ENCODE results near the gene ST14.

The ST14 gene

DNA sequence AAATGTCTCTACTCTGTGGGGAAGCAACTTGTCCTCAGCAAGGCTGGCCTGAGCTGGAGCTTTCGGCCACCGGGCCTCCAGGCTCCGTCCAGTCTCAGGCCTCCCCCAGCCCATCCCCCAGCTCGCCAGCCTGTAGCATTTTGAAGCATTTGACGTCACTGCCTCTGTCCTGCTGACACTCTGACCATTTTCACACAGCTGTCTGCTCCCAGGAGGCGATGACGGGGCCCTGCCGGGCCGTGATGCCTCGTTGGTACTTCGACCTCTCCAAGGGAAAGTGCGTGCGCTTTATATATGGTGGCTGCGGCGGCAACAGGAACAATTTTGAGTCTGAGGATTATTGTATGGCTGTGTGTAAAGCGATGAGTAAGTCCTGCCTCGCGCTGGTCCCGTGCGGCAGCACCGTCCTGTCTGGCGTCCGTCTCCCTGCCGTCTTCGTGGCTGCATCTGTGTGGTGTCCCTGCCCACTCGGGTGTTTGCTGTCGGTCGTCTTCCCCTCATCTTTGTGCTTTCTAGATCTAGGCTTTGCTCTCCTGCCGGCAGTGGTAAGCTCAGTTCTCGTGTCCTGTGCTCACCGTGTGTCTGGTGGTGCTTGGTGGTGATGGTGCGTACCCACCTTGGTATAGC lies 36.1 kb upstream of the ST14 start:
- Histone ChIP-seq H3K27me3 (ENCODE audit: insufficient read depth, low read length) (no peaks in the 10 kb centered on the region), H3K9me3 (ENCODE audit: insufficient read depth, low read depth, low read length) (no peaks in the 10 kb centered on the region), H3K4me1 (ENCODE audit: insufficient read depth, low read length) (no peaks in the 10 kb centered on the region), H3K27ac (ENCODE audit: low read length) (no peak overlapping the region), H3K4me3 (ENCODE audit: low read length) (no peak overlapping the region), H3K9ac (ENCODE audit: low read depth, low read length) (no peak overlapping the region), H3K36me3 (ENCODE audit: insufficient read depth, low read depth, low read length) (peaks cover 94% of the 10 kb centered on the region)

DNA sequence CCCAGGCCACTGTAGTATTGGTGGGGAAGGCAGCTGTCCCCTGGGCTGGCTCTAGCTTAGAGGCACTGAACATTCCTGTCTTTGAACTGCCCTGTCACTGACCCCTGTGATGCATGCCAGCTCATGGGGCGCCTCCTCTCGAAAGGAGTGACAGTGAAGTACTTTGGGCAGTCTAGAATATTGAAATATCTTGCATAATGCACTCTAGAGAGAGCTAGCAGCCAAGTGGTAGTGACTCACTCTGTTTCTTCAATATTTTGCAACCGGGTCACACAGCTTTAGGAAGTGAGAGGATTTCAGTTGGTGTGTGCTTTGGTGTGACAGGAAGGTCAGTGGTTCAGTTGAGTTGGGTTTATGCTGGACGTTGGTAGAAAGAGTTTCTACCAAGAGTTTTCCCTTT lies 35.5 kb upstream of the ST14 start:
- H3K36me3 ChIP-seq (ENCODE audit: insufficient read depth, low read depth, low read length) = peaks cover 95% of the 10 kb centered on the region
- no peak overlapping the region for H3K4me3 ChIP-seq (ENCODE audit: low read length)
- H3K27me3 ChIP-seq (ENCODE audit: insufficient read depth, low read length) = no peaks in the 10 kb centered on the region
- H3K9ac ChIP-seq (ENCODE audit: low read depth, low read length) = no peak overlapping the region
- no peak overlapping the region for H3K27ac ChIP-seq (ENCODE audit: low read length)
- H3K9me3 ChIP-seq (ENCODE audit: insufficient read depth, low read depth, low read length) = no peaks in the 10 kb centered on the region
- no peaks in the 10 kb centered on the region for H3K4me1 ChIP-seq (ENCODE audit: insufficient read depth, low read length)

DNA sequence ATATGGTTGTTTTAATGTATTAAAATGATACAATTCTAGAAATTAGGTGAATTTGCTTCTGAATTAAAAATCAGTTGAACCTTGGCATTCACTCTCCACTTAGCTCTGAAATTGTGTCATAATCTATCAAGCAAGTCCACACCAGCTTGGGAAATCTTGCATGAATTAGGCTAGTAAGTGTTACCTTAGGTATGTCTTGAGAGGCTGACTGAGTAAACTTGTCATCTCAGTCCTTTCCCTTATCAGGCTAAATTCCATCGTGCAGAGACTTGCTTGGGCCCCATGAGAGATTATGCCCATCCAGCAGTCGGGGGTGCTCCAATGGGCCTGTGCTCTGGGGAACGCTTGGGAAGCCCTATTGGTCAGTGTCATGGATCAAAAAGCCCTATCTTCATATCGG lies 33.9 kb upstream of the ST14 start:
- no peaks in the 10 kb centered on the region for H3K4me1 ChIP-seq (ENCODE audit: insufficient read depth, low read length)
- H3K9ac ChIP-seq (ENCODE audit: low read depth, low read length) = no peak overlapping the region
- no peak overlapping the region for H3K27ac ChIP-seq (ENCODE audit: low read length)
- no peaks in the 10 kb centered on the region for H3K9me3 ChIP-seq (ENCODE audit: insufficient read depth, low read depth, low read length)
- H3K36me3 ChIP-seq (ENCODE audit: insufficient read depth, low read depth, low read length) = peaks cover 98% of the 10 kb centered on the region
- no peak overlapping the region for H3K4me3 ChIP-seq (ENCODE audit: low read length)
- no peaks in the 10 kb centered on the region for H3K27me3 ChIP-seq (ENCODE audit: insufficient read depth, low read length)

DNA sequence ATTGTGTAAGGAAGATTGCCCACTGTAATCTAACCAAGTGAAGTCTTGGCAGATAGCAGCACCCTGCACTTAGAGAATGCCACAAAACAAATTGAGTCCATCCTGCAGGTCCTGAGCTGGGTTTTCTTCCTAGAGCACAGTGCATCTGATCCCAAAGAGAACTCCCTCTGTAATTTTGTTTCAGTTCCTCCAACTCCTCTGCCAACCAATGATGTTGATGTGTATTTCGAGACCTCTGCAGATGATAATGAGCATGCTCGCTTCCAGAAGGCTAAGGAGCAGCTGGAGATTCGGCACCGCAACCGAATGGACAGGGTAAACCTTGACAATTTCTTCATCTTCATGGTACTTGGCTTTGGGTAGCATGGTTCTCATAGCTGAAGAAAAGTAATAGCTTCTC lies 33.1 kb upstream of the ST14 start:
- Histone ChIP-seq H3K36me3 (ENCODE audit: insufficient read depth, low read depth, low read length) (peaks cover 99% of the 10 kb centered on the region), H3K27ac (ENCODE audit: low read length) (no peak overlapping the region), H3K4me1 (ENCODE audit: insufficient read depth, low read length) (no peaks in the 10 kb centered on the region), H3K9me3 (ENCODE audit: insufficient read depth, low read depth, low read length) (no peaks in the 10 kb centered on the region), H3K4me3 (ENCODE audit: low read length) (no peak overlapping the region), H3K9ac (ENCODE audit: low read depth, low read length) (no peak overlapping the region), H3K27me3 (ENCODE audit: insufficient read depth, low read length) (no peaks in the 10 kb centered on the region)

DNA sequence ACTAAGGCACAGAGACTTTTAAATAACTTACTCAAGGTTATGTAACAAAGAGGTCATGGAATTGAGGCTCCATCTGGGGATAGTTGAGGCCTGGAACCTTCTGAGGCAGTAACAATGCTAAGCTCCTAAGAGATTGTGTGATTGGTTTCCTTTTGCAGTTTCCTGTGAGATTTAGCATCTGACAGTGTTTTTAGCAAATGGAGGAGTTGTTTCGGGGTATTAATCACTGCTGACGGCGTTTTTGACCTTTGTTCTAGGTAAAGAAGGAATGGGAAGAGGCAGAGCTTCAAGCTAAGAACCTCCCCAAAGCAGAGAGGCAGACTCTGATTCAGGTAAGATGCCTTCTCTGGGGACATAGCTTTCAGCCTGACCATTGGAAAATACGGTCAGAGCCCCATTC lies 32.1 kb upstream of the ST14 start:
- Histone ChIP-seq H3K36me3 (ENCODE audit: insufficient read depth, low read depth, low read length) (peaks cover 99% of the 10 kb centered on the region), H3K4me1 (ENCODE audit: insufficient read depth, low read length) (no peaks in the 10 kb centered on the region), H3K9ac (ENCODE audit: low read depth, low read length) (no peak overlapping the region), H3K9me3 (ENCODE audit: insufficient read depth, low read depth, low read length) (peaks cover 8% of the 10 kb centered on the region), H3K27me3 (ENCODE audit: insufficient read depth, low read length) (no peaks in the 10 kb centered on the region), H3K4me3 (ENCODE audit: low read length) (no peak overlapping the region), H3K27ac (ENCODE audit: low read length) (no peak overlapping the region)

DNA sequence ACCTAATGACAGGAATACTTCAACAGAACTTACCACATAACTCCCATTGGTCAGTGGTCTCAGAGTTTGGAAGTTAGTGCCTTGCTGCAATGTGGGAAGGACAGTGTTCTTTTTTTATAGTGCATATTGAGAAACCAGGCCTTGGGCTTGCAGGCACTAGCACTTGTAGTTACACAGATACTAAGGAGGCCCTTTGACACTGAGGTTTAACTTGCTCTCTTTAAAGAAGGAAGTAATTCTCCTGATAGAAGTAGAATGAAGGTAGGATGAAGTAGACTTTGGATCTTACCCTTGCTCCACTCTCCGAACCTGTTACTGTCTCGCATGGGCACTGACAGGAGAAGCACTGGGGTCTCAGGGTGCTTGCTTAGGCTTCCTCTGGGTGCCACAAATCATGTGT lies 31.0 kb upstream of the ST14 start:
- no peak overlapping the region for H3K9ac ChIP-seq (ENCODE audit: low read depth, low read length)
- H3K9me3 ChIP-seq (ENCODE audit: insufficient read depth, low read depth, low read length) = peaks cover 18% of the 10 kb centered on the region
- peaks cover 99% of the 10 kb centered on the region for H3K36me3 ChIP-seq (ENCODE audit: insufficient read depth, low read depth, low read length)
- H3K27me3 ChIP-seq (ENCODE audit: insufficient read depth, low read length) = no peaks in the 10 kb centered on the region
- H3K4me1 ChIP-seq (ENCODE audit: insufficient read depth, low read length) = no peaks in the 10 kb centered on the region
- H3K4me3 ChIP-seq (ENCODE audit: low read length) = no peak overlapping the region
- H3K27ac ChIP-seq (ENCODE audit: low read length) = no peak overlapping the region

DNA sequence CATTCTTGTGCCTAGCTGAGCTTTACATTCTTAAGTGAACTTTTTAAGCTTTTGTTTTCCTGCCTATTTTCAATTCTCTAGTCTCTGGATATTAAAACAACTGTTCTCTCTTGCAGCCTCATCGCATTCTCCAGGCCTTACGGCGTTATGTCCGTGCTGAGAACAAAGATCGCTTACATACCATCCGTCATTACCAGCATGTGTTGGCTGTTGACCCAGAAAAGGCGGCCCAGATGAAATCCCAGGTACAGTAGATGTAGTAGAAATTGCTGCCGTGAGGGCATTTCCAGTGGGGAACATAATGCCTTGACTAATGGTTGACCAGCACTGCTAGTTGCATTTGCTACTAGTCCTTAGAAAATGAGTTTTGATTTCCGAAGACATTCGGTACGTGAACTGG lies 29.7 kb upstream of the ST14 start:
- no peaks in the 10 kb centered on the region for H3K27me3 ChIP-seq (ENCODE audit: insufficient read depth, low read length)
- H3K9ac ChIP-seq (ENCODE audit: low read depth, low read length) = no peak overlapping the region
- H3K36me3 ChIP-seq (ENCODE audit: insufficient read depth, low read depth, low read length) = peaks cover 99% of the 10 kb centered on the region
- H3K4me1 ChIP-seq (ENCODE audit: insufficient read depth, low read length) = no peaks in the 10 kb centered on the region
- H3K9me3 ChIP-seq (ENCODE audit: insufficient read depth, low read depth, low read length) = peaks cover 18% of the 10 kb centered on the region
- H3K27ac ChIP-seq (ENCODE audit: low read length) = no peak overlapping the region
- no peak overlapping the region for H3K4me3 ChIP-seq (ENCODE audit: low read length)

DNA sequence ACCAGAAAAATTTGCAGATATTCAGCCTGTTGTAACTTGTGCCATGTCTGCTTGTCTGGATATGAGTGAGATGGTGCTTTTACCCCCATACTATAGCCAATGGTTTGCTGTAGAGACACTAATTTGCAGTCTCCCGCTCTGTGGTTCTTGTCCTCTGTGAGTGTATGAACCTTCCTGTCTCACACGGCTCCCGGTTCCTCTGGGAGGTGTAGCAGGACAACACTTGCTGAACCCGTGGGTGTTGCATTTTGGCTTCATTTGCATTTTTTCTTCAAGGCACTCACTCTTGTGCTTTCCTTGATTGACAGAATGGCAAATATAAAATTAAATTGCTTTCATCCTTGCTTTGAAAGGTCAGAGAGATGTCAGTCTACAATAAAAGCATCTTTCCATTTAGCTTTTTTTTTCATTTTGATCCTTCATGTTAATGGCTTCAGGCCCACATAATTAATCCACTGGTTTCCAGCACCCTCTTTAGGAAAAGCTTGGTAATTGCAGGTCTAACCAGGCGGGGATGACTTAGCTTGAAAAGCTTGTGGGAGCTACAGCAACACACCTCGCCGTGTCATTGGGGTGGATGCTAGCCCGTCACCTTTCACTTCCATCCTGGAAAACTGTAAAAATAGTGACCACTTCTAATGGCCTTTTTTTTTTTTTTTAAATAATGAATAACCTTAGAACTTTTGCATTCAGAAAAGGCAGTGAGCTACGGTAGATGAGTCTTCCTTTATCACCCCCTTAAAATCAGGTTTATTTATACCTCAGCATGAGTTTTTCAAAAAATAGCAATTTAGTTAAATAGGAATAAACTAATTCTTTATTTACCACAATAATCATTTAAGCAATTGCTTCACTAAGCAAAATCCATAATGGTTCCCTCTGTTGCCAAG lies 27.4 kb upstream of the ST14 start:
- Histone ChIP-seq H3K4me3 (ENCODE audit: low read length) (no peak overlapping the region), H3K36me3 (ENCODE audit: insufficient read depth, low read depth, low read length) (peaks cover 100% of the 10 kb centered on the region)

DNA sequence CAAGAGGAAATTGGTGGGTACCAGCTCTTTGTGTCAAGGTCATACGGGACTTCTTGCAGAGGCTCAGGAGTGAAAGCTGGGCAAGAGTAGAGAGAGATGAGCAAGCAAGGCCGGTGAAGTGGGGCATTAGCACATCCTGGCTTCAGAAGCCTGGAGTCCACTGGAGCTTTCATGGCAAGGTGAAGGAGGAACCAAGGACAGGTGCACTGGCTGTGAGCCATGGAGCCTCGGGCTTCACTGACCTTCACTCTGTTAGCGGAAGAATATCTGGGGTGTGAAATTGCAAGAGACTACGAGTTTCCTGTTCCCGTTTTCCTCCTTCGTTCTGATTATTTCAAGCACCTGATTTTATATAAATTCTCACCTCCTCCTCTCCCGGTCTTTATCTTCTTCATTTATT lies 25.9 kb upstream of the ST14 start:
- no peak overlapping the region for H3K27ac ChIP-seq (ENCODE audit: low read length)
- H3K36me3 ChIP-seq (ENCODE audit: insufficient read depth, low read depth, low read length) = peaks cover 97% of the 10 kb centered on the region
- peaks cover 18% of the 10 kb centered on the region for H3K9me3 ChIP-seq (ENCODE audit: insufficient read depth, low read depth, low read length)
- H3K9ac ChIP-seq (ENCODE audit: low read depth, low read length) = no peak overlapping the region
- no peak overlapping the region for H3K4me3 ChIP-seq (ENCODE audit: low read length)
- no peaks in the 10 kb centered on the region for H3K27me3 ChIP-seq (ENCODE audit: insufficient read depth, low read length)
- no peaks in the 10 kb centered on the region for H3K4me1 ChIP-seq (ENCODE audit: insufficient read depth, low read length)

More for the DNA sequence above, 27.4 kb upstream of the ST14 start:
- Histone ChIP-seq H3K9ac (ENCODE audit: low read depth, low read length) (no peak overlapping the region), H3K4me1 (ENCODE audit: insufficient read depth, low read length) (no peaks in the 10 kb centered on the region), H3K27me3 (ENCODE audit: insufficient read depth, low read length) (no peaks in the 10 kb centered on the region), H3K9me3 (ENCODE audit: insufficient read depth, low read depth, low read length) (peaks cover 18% of the 10 kb centered on the region), H3K27ac (ENCODE audit: low read length) (no peak overlapping the region)

DNA sequence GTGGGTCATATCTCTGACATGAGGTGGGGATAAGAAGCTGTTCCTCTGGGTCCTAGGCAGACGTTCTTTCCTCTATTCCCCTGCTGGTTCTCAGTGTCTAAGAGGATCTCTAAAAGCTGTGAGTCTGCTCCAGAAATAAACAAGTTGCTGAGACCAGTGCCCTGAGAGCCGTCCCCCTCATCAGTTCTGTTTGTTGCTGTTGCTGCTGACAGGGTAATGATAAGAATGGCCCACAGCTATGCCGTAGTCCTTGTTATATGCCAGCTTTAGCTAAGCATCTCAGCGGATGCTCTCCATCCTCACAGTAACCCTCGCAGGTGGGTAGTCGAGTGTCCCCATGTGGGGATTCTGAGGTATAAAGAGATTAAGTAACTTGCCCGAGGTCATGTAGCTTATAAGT lies 23.5 kb upstream of the ST14 start:
- no peaks in the 10 kb centered on the region for H3K27me3 ChIP-seq (ENCODE audit: insufficient read depth, low read length)
- no peak overlapping the region for H3K9ac ChIP-seq (ENCODE audit: low read depth, low read length)
- no peaks in the 10 kb centered on the region for H3K4me1 ChIP-seq (ENCODE audit: insufficient read depth, low read length)
- peaks cover 96% of the 10 kb centered on the region for H3K36me3 ChIP-seq (ENCODE audit: insufficient read depth, low read depth, low read length)
- no peak overlapping the region for H3K27ac ChIP-seq (ENCODE audit: low read length)
- H3K9me3 ChIP-seq (ENCODE audit: insufficient read depth, low read depth, low read length) = peaks cover 18% of the 10 kb centered on the region
- H3K4me3 ChIP-seq (ENCODE audit: low read length) = no peak overlapping the region

DNA sequence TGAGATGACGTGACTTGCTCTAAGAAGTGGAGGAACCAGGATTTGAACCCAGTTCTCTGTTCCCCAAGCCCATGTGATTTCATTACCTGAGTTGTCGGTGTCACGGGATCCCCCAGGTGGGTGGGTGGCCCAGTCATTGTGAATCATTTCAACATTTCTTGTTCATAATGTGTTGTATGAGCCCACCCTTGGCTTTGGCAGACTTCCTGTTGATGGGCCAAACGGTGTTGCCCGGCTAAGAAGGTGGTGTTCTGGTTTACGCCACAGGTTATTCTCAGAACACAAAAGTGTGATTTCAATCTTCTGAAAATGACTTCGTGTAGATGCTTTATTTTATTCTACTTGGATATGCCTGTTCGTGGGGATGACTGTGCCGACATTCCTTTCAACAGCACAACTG lies 21.6 kb upstream of the ST14 start:
- Histone ChIP-seq H3K27ac (ENCODE audit: low read length) (no peak overlapping the region), H3K9ac (ENCODE audit: low read depth, low read length) (no peak overlapping the region), H3K4me1 (ENCODE audit: insufficient read depth, low read length) (no peaks in the 10 kb centered on the region), H3K4me3 (ENCODE audit: low read length) (no peak overlapping the region), H3K36me3 (ENCODE audit: insufficient read depth, low read depth, low read length) (peaks cover 96% of the 10 kb centered on the region), H3K9me3 (ENCODE audit: insufficient read depth, low read depth, low read length) (peaks cover 5% of the 10 kb centered on the region), H3K27me3 (ENCODE audit: insufficient read depth, low read length) (no peaks in the 10 kb centered on the region)

DNA sequence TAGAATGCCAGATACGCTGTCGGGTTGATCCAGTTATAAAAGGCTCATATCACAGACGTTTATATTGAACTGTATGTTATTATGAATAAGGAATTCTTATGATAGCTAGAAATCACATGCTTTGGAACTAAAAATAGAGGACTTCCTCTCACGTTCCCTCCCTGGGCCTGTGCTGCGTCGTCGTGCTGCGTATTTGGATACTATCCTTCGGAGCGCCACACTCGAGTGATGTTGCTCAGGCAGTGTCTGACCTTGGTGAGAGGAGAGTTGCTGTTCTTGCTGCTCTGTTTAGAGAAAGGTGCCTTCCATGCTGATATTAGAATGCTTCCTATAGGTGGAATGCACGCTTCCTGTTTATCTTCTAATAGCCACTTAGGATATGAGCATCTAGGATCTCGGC lies 20.2 kb upstream of the ST14 start:
- Histone ChIP-seq H3K4me3 (ENCODE audit: low read length) (no peak overlapping the region), H3K27ac (ENCODE audit: low read length) (no peak overlapping the region), H3K36me3 (ENCODE audit: insufficient read depth, low read depth, low read length) (peaks cover 96% of the 10 kb centered on the region)

More for the DNA sequence above, 20.2 kb upstream of the ST14 start:
- H3K4me1 ChIP-seq (ENCODE audit: insufficient read depth, low read length) = no peaks in the 10 kb centered on the region
- H3K9me3 ChIP-seq (ENCODE audit: insufficient read depth, low read depth, low read length) = no peaks in the 10 kb centered on the region
- H3K9ac ChIP-seq (ENCODE audit: low read depth, low read length) = no peak overlapping the region
- no peaks in the 10 kb centered on the region for H3K27me3 ChIP-seq (ENCODE audit: insufficient read depth, low read length)
